Measurements from ENCODE around the gene VPS35L.

The VPS35L gene

DNA sequence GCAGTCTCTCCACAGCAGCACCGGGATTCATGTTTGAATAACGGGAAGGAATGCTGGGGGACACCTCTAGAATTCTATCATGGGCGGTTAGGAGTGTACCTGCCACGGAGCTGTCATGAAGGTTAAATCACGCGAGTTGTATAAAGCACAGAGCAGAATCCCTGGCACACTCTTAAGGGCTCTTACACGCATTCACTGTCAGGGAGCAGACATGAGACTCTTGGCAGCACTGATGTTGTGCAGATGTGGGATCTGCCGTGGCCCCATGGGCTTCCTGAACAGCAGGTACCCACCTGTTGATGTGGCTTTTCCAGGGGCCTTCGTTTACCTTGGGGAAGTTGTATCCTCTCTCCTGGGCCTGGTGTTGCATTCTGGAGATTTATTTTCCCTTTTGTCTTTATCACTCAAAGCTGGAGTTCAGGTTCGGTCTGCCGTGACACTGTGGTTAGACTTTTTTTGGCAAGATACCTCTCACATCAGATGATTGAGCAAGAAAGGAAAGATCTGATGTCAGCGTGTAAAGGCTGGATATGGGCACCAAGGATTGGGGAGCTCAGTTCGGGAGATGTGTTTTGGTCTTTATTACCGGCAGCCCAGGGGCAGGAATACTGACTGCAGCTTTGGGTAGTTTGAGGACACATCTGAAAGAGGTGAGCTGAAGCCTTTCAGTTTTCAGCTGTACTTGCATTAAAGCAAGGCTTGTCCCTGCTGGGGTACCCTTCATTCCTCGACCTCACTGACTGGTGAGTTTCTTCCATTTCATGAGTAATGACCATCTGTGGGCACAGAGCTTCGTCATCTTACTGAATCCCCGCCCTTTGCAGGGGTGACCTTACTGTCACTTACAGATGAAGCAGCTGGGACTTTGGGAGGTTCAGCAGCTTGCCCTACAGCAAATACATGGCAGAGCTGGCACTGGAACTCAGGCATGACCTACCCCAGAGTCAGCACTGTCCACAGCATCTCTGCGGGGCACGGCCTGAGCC lies 143.3 kb downstream of the VPS35L start:
- no peak for DNase-seq

GRCh38 chr16:19699472-19699871 lies 144.0 kb downstream of the VPS35L start:
- no peak for DNase-seq

GRCh38 chr16:19700319-19700781 lies 144.8 kb downstream of the VPS35L start:
- peak; percentile 80 for DNase-seq

DNA sequence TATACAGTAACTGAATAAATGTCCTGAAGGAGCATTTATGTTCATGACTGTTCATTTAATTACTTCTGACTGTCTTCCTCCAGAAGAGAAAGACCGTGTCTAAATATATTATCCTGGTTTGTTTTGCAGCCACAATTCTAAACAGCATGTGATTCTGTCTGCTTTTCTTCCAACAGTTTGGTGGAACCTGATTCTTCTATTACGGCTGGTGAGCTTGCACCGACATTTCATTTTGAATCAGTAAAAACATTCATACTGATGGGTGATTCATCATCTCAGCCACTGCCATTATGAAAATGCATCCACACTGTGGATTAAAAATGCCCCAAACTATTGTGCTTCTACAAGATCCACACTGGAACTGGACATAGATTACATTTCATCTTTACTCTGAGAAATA lies 145.6 kb downstream of the VPS35L start:
- no peak for DNase-seq

GRCh38 chr16:19703172-19703889 lies 147.8 kb downstream of the VPS35L start:
- no peak for DNase-seq

DNA sequence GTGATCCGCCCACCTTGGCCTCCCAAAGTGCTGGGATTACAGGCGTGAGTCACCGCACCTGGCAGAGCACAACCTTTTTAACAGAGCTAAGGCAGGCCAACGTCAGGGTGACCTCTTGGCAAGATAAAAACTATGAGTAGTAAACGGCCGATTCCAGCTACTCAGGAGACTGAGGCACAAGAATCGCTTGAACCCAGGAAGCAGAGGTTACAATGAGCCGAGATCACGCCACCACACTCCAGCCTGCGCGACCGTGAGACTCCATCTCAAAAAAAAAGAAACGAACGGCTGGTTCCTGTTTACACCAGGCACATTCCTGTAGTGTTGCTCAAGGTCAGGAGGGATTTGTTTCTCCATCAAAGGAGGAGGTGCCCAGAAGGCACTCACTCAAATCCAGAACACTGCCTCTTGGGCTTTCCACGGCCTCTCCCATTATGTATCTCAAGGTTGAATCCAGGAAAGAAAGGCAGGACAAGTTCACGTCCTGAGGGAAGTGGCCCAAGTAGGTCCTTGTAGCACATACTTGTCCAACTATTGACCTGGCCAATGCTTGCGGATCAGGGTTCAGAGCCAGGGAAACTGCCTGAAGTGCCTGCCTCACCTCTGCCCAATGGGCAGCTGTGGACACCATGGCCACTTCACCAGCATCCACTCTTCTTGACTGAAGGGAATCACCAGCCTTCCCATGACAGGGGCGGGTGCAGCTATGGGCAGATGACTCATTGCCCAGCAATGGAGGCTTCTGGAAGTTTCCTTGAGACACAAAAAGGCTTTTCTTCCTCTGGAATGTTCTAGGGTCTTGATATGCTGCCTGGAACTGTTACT lies 149.0 kb downstream of the VPS35L start:
- DNase-seq, result no peak

DNA sequence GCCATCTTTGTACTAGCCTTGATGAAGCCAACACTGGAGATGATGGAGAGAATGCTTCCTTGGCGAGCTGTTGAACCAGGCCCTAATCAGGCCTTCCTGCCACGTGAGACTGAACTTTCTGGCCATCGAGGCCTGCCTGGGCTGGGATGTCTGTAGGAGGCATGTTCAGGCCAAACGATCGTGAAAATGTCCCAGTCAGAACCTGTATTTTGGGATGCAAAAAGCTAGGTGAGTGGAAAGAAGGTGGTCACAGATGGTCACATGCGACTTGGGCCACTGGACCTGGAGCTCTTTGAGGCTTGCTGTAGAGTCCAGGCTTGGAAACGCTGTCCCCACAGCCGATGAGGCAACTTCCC lies 149.6 kb downstream of the VPS35L start:
- no peak for DNase-seq

DNA sequence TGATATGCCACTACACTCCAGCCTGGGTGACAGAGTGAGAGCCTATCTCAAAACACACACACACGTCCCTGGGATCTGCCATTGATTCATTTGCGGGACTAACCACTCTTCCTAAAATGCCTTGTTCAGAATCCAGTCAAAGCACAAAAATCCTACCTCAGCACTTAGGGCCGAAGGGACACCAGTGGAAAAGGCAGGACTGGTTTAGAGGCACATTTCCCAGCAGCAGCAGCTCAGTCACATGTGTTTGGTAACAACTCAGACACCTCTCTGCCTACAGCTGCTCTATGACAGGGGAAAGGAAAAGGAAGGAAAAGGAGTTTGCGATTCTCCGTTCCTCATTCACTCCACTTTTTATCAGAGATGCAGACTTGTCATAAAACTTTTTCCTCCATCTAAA lies 150.3 kb downstream of the VPS35L start:
- no peak for DNase-seq

DNA sequence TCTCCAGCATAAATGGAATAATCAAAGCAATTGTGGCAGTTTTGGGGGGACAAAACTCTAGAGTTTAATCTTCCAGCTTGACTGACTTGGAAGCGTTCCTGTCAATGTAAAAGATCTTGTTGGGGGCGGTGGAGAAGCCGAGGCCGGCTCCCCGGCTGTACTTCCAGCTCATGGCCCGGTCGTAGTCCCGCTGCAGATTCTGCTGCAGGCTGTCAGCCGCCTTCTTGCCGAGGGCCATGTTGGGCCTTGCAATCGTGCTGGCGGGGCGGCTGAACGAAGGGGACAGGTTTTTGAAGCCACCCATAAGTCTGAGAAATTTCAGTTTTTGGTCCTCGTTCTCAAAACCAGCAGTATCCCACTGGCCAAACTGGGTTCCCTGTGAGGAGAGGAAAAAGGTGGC lies 151.3 kb downstream of the VPS35L start:
- no peak for DNase-seq

DNA sequence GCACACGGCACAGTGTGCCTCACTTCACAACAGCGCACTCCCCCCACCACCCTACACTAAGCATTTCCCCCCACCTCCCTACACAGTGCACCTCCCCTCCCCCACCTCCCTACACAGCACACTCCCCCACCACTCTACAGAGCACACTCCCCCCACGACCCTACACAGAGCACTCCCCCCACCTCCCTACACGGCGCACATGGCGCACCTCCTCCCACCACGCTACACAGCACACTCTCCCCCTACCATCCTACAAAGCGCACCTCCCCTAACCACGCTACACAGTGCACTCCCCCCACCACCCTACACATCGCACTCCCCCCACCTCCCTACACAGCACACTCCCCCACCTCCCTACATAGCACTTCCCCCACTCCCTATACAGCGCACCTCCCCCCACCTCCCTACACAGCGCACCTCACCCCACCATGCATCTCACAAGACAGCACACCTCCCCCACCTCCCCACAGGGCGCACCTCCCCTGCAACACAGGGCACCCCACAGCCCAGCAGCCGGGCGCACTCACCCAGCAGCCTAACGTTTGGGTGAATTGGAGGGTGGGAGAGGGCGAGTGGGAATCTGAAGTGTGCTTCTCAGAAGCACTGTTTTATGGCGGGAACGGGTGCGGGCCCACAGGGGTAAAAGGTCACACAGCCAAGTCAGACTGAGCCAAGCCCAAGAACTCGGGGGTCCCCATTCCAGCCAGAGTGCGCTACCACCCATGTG lies 152.2 kb downstream of the VPS35L start:
- no peak for DNase-seq

DNA sequence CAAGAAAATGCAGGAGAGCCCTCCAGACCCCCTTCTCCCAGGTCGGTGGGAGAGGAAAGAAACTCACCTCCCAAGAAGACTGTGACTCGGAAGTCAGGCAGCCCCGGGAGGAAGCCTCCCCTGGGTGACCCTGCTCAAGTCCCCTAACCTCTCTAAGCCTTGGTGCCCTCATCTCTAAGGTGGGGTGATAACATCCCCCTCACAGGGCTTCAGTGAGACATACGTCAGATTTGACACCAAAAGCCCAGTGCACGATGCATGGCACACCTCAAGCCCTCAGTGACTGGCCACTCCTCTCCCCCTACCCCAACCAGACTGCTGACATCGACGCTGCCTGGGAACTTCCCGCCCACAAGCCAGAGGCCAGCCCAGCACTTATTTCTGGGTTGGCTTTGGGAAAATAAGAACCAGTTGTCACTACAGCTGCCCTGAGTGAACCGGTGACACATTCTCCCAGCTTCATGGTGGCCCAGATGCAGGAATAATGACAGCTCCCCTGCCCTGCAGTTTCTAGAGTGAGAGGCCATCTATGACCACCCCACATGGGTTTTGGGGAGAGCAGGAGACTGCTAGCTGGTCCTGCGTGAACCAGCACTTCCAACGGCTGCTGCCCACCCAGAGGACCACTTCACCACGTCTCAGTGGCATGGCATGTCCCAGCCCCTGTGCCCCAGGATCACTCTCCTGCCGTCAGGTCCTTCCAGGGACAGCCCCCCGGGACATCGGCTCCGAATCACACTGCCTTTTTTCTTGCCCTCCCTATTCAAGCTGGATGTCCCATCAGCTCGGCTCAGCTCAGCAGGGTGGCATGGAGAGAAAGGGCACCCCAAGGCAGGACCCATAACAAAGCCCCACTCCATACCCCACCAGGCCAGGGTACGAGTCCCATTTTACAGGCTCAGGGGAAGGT lies 153.0 kb downstream of the VPS35L start:
- no peak for DNase-seq

DNA sequence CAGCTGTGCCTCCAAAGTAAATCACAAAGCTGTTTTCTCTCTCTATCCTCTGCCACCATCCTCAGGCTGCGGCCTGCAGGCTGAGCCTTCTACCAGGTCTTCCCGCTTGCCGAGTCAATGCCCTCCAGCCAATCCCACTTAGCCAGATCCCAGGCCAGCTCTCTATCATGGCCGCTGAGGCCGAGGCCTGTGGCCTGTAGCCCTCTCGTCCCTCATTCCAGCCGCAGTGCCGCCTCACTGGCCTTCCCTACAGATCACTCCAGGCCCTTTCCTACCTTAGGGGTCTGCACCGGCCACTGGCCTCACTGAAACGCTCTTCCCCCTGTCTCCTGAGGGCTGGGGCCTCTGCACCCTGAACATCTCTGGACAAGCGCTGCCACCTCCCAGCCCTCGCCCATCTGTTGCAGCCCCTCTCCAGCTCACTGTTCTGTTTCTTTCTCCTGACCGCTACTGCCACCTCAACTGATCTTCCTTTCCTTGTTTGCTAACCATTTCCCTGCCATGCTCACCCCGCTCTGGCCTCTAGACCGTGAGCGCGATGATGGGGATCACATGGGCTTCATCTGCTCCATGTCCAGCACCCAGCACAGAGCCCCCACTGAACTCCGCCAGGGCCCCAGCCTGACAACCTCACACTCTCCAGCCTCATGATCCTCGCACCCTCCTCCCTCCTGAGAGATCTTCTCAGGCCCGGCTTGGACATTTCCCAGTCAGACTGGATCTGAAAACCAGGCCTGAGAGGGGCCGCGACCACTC lies 154.1 kb downstream of the VPS35L start:
- DNase-seq, result no peak

- no peak for DNase-seq
Measured at GRCh38 chr16:19710191-19710908, 154.8 kb downstream of the VPS35L start.

DNA sequence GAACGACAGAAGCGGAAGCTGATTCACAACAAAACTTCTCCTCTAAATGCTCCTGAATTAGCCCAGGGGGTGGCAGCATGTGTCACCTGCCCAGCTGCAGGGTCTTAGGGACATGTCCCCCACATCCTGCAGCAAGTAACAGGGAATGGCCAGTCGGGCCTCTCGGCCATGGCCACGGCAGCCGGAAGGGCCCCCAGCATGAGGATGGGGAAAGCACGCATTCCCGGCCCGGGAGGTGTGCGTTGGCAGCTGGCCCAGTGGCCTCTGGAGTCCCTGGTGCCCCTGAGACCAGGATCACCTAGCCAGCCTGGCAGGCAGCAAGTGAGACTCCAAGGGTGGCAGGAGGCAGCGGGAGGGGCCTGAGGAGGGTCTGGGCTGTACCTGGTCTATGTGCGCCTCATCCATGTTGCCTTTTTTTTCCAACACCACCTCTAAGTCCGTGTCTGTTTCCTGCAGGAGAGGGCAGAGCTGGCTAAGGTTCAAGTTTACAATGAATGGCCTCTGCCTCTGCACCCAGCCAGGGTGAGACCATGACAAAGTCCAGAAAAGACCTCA lies 155.6 kb downstream of the VPS35L start:
- no peak for DNase-seq

DNA sequence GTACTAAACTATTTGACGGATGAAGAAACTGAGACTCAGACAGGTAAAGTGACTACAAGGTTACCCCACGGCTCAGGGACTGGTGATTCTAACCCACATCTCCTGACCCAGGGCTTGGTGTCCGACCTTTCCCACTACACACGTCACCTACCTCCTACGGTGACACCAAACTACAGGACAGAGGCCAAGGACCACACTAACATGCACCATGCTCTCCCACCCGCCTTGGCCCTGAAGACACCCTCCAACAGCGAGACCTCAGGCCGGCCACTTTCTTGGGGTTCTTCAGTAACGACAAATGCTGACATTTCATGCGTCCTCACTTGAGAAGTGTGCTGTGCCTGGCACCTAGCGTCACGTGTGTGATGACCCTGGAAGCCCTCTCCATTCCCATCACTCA lies 156.1 kb downstream of the VPS35L start:
- DNase-seq, result no peak

DNA sequence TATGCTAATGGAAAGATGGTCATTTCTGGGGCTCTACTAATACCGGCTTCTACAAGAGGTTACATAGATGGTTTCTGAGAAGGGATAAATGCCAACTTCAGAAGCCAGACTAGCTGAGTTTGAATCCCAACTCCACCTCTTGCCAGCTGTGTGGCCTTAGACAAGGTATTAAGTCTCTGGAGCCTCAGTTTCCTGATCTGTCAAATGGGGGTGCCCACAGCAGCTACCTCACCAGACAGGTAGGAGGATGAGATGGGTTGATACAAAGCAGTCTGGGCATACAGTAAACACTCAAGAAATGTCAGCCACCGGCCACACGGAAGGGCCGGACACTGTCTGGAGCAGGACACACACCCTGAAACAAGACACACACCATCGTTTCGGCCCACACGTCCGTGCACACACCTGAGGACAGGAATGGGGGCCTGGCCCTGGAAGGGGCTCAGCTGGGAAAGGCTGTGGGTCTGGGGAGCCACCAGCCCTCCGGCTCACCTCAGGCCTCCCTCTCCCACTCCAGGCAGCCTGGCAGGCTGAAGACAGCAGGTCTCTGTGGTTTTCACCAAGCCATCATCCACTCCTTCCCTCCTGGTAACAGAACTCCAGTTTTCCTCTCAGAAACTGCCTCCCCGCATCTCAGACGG lies 157.0 kb downstream of the VPS35L start:
- no peak for DNase-seq

GRCh38 chr16:19713697-19714096 lies 158.2 kb downstream of the VPS35L start:
- no peak for DNase-seq

- no peak for DNase-seq
Measured at GRCh38 chr16:19715566-19715965, 160.1 kb downstream of the VPS35L start.

DNA sequence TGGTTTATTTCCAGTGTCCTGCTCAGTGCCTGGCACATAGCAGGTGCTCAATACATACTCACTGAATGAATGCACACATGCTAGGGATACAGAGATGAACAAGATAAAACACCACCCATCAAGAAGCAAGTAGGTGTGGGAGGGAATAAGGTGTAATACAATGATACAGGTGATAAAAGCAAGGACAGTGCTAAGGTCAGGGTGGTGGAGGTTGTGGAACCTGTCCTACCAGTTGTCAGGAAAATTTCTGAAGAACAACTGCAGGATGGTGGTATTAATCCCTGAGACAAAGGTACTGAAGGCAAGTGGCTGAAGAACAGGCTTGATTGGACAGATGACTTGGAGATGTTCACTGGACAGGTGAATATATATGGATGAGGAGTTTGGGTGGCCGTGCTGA lies 160.7 kb downstream of the VPS35L start:
- DNase-seq, result peak; percentile 76

Measured in DMS53 (cell line).